Lower lobe of right lung (tissue), 2 donors: Measurements from ENCODE around the gene PKP4. TPM values are rescaled to one million over a fixed set of nuclear protein-coding genes. Genes with fewer than 3 reads are reported as not detected.

ENCODE experiments used
- ATAC-seq, 2 donors: fragments of 200-7000 bp; cut with Tn5 transposase; one replicate each; pipeline ENCODE4 v1.9.1; 2020 to 2022; ENCODE audit warnings: mild to moderate bottlenecking in 2 of 2, moderate library complexity in 2 of 2
- DNase-seq: peaks from one replicate; pipeline ENCODE4 v3.0.0-alpha.2; 2020
- H3K27ac ChIP-seq: fragments of 200-600 bp; one replicate; pipeline ENCODE4 v1.8.0; 2022
- H3K27me3 ChIP-seq: fragments of 200-600 bp; one replicate; pipeline ENCODE4 v1.8.0; 2022; ENCODE audit warnings: low read depth
- H3K36me3 ChIP-seq: fragments of 200-600 bp; one replicate; pipeline ENCODE4 v1.8.0; 2022; ENCODE audit warnings: mild to moderate bottlenecking
- H3K4me1 ChIP-seq: fragments of 200-600 bp; one replicate; pipeline ENCODE4 v1.8.0; 2022
- H3K4me3 ChIP-seq: fragments of 200-600 bp; one replicate; pipeline ENCODE4 v1.8.0; 2022; ENCODE audit warnings: mild to moderate bottlenecking
- H3K9me3 ChIP-seq: fragments of 200-600 bp; one replicate; pipeline ENCODE4 v1.8.0; 2022
- intact Hi-C: fragments of 100-400 bp; cut with DNase I; formaldehyde crosslinking; loops from one replicate; pipeline ENCODE4 v1.11.0; 2022
- total RNA-seq: library from RNA; stranded (reverse); fragmentation: NEBNext Ultra II Directional; extraction: Animal tissue kit (Norgen Biotek cat#: 25700); gene quantifications from one replicate; pipeline ENCODE4 v1.2.1, GENCODE V29; 2021
- TF ChIP-seq, protein P1 (sequence below): fragments of 200-600 bp; IDR thresholded peaks from one replicate; pipeline ENCODE4 v1.8.0; 2022; ENCODE audit warnings: antibody characterized with exemption, mild to moderate bottlenecking
- donor health status: DM: no; HTN: yes; CAD: no; lungs with severe emphysema.

The PKP4 gene
- total RNA-seq, 1 donor from 2014 or later: 57.0 TPM

DNA sequence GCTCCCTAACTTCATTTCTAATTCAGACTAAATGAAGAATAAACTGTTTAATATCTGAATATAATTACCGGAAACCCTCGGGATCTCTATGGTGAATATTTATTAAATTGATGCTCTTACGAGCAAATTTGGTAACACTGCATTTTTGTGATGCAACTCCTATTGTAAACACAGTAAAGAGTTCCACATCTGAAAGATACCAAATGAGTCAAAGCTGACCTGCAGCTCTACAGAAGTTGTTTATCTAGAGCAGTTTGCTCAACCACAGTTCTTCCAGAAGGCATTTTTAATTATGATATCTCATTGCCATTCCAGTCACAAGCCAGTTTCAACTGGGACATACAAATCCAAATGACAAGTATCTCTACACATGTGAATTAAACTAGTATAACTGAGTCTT, 129.7 kb downstream of the PKP4 start:
- Histone ChIP-seq H3K27me3 (no peaks in the 10 kb centered on the region), H3K4me1 (no peaks in the 10 kb centered on the region), H3K36me3 (no peaks in the 10 kb centered on the region), H3K9me3 (no peaks in the 10 kb centered on the region), H3K27ac (no peak overlapping the region), H3K4me3 (no peak overlapping the region)
- TF ChIP-seq, protein P1, sequence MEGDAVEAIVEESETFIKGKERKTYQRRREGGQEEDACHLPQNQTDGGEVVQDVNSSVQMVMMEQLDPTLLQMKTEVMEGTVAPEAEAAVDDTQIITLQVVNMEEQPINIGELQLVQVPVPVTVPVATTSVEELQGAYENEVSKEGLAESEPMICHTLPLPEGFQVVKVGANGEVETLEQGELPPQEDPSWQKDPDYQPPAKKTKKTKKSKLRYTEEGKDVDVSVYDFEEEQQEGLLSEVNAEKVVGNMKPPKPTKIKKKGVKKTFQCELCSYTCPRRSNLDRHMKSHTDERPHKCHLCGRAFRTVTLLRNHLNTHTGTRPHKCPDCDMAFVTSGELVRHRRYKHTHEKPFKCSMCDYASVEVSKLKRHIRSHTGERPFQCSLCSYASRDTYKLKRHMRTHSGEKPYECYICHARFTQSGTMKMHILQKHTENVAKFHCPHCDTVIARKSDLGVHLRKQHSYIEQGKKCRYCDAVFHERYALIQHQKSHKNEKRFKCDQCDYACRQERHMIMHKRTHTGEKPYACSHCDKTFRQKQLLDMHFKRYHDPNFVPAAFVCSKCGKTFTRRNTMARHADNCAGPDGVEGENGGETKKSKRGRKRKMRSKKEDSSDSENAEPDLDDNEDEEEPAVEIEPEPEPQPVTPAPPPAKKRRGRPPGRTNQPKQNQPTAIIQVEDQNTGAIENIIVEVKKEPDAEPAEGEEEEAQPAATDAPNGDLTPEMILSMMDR: no peak
- DNase-seq (no peak), ATAC-seq (no peak)
- intact Hi-C loops: no loop called here

DNA sequence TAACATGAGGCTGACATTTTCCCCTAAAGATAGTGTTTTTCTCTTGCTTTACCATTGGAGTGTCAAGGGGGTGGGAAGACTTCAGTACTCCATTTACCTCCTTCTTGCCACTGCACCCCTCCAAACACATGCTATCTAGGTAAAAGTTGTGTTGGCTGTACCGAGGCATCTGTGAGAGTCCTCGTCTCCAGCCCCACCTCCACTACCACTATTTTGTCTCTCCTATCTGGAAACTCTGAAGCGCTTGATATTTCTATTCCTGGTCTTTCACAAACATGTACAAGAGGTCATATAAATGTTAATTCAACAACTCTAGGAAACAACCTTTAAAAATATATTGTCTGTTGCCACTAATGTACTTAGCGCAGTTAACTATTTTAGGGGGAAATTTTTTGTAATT, 132.6 kb downstream of the PKP4 start:
- DNase-seq: no peak
- Histone ChIP-seq H3K4me1 (no peaks in the 10 kb centered on the region), H3K9me3 (no peaks in the 10 kb centered on the region), H3K27ac (no peak overlapping the region), H3K27me3 (no peaks in the 10 kb centered on the region), H3K4me3 (no peak overlapping the region), H3K36me3 (no peaks in the 10 kb centered on the region)
- no peak for ATAC-seq
- intact Hi-C loops: no loop called here
- TF ChIP-seq, protein P1: no peak

DNA sequence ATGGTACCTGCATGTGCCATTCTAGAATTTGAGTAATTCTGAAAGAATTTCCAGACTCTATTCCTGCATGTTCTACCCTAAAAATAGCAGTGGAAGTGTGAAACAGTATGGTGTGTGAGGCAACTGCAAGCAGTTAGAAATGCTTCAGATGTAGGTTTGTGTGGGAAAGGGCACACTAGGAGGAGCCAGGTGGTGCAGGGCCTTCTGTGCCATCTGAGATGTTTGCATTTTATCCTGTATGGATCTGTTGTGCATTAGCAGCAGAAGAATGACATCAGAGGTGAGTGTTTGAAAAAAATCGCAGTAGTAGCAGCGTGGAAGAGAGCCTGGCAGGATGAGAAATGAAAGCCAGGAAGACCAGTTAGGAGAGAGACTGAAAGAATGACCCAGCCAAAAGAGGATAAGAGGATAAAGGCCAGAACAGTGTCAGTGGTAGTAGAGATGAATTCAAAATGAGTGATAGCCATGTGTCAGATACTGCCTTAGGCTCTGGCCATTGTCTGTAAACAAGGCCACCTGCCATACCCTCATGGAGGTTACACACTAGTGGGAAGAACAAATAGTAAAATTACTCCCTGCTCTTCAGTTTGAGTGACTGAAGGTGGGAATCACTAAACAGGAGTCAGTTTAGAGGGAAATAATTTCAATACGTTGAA, 142.2 kb downstream of the PKP4 start:
- H3K36me3 ChIP-seq: no peaks in the 10 kb centered on the region
- peaks cover 3% of the 10 kb centered on the region for H3K4me1 ChIP-seq
- no peaks in the 10 kb centered on the region for H3K9me3 ChIP-seq
- DNase-seq: no peak
- H3K27me3 ChIP-seq: no peaks in the 10 kb centered on the region
- intact Hi-C loops: no loop called here
- no peak overlapping the region for H3K27ac ChIP-seq
- TF ChIP-seq, protein P1: no peak
- H3K4me3 ChIP-seq: no peak overlapping the region
- no peak for ATAC-seq

- no peak for DNase-seq
- Histone ChIP-seq H3K4me3 (no peak overlapping the region), H3K9me3 (no peaks in the 10 kb centered on the region), H3K27ac (no peak overlapping the region), H3K27me3 (no peaks in the 10 kb centered on the region), H3K36me3 (no peaks in the 10 kb centered on the region), H3K4me1 (peaks cover 3% of the 10 kb centered on the region)
- TF ChIP-seq, protein P1: no peak
- intact Hi-C loops: no loop called here
- ATAC-seq: no peak
Measured at GRCh38 chr2:158599609-158600008, 142.9 kb downstream of the PKP4 start.

DNA sequence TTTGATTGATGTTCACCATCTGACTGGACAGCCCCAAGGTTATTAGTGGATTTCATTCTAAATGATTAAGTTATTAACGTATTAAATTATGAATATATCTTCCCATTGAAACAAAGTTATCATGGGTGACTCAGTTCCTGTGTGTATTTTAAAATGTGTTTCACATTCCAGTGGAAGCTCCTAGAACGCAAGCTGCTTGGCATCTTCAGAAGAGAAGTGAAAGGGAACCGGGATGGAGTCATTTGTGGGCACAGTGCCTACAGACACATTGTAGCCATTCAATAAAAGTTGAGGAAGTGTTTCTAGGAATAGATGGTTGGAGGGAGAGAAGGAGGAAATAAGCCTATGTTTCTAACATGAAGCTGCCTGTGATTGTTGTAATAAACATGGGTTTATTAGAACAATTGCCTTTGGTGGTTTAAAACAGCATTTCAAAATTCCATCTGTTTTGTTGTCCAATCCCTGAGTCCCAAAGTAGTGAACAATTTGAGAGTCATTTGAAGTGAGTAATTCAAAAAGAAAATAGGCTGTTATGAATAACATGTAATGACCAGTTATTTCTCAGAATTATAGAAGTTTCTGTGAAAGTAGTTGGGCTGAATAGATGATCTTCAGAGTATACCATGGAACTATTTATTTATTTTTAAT, 143.5 kb downstream of the PKP4 start:
- ATAC-seq: peak; percentile 30 to 76
- DNase-seq: no peak
- Histone ChIP-seq H3K27me3 (no peaks in the 10 kb centered on the region), H3K36me3 (no peaks in the 10 kb centered on the region), H3K4me1 (peaks cover 3% of the 10 kb centered on the region), H3K27ac (no peak overlapping the region), H3K4me3 (no peak overlapping the region), H3K9me3 (no peaks in the 10 kb centered on the region)
- TF ChIP-seq, protein P1: no peak
- intact Hi-C loops: no loop called here
